Natural killer cell (primary cell): ENCODE results near the gene ATP6V0C. TPM values are rescaled to one million over a fixed set of nuclear protein-coding genes. Genes with fewer than 3 reads are reported as not detected.

ENCODE experiments used
- ATAC-seq, 3 donors: fragments of 150-1000 bp in 2 of 3; fragments of 200-7000 bp in 1 of 3; cut with Tn5 transposase; 1 replicate in 1 of 3; 2 replicates in 2 of 3; pipeline ENCODE4 v1.10.0; 2021; ENCODE audit warnings: mild to moderate bottlenecking in 2 of 3, moderate library complexity in 2 of 3
- DNase-seq, 2 donors: peaks; one replicate each; pipeline versions ENCODE4 v3.0.0 to v3.0.0-alpha.2; 2013 to 2021; ENCODE audit warnings: mixed read lengths in 1 of 2
- H3K27ac ChIP-seq: one replicate; pipeline ENCODE4 v1.5.1; 2013; ENCODE audit warnings: mild to moderate bottlenecking, low read length
- H3K27me3 ChIP-seq: one replicate; pipeline ENCODE4 v1.6.1; 2013; ENCODE audit warnings: low read length; ENCODE audit not compliant: control insufficient read depth, insufficient read depth
- H3K36me3 ChIP-seq: one replicate; pipeline ENCODE4 v1.6.1; 2013; ENCODE audit warnings: low read length; ENCODE audit not compliant: control insufficient read depth, insufficient read depth
- H3K4me1 ChIP-seq: one replicate; pipeline ENCODE4 v1.6.1; 2013; ENCODE audit warnings: low read length; ENCODE audit not compliant: control insufficient read depth, insufficient read depth
- H3K4me3 ChIP-seq: one replicate; pipeline ENCODE4 v1.5.1; 2013; ENCODE audit warnings: low read length
- H3K9me3 ChIP-seq: one replicate; pipeline ENCODE4 v1.6.1; 2013; ENCODE audit warnings: low read length; ENCODE audit not compliant: control insufficient read depth, insufficient read depth
- H3K27ac Mint-ChIP-seq, 2 donors: one replicate each; pipeline ENCODE4 v1.8.0; 2022; ENCODE audit warnings: mild to moderate bottlenecking in 2 of 2, mixed read lengths in 2 of 2, moderate library complexity in 1 of 2
- H3K27me3 Mint-ChIP-seq, 2 donors: one replicate each; pipeline ENCODE4 v1.8.0; 2022; ENCODE audit warnings: low read depth in 2 of 2, mixed read lengths in 2 of 2
- H3K36me3 Mint-ChIP-seq: one replicate; pipeline ENCODE4 v1.8.0; 2022; ENCODE audit warnings: mixed read lengths
- H3K4me1 Mint-ChIP-seq, 2 donors: one replicate each; pipeline ENCODE4 v1.8.0; 2022; ENCODE audit warnings: mixed read lengths in 2 of 2
- H3K4me3 Mint-ChIP-seq: one replicate; pipeline ENCODE4 v1.8.0; 2022; ENCODE audit warnings: mild to moderate bottlenecking, moderate library complexity, mixed read lengths
- H3K9me3 Mint-ChIP-seq, 2 donors: one replicate each; pipeline ENCODE4 v1.8.0; 2022; ENCODE audit warnings: mixed read lengths in 2 of 2
- WGBS: methylation state at CpG from one replicate; pipeline ENCODE4 v1.1.7; 2013; ENCODE audit warnings: missing lambda C conversion rate; ENCODE audit not compliant: insufficient coverage; 5-methylcytosine and 5-hydroxymethylcytosine counted together
- intact Hi-C: fragments of 100-400 bp; cut with micrococcal nuclease; formaldehyde crosslinking; loops from one replicate; pipeline ENCODE4 v1.14.2; 2022
- total RNA-seq, 4 donors: library from RNA; stranded (reverse); fragments of 120-200 nt in 1 of 4; gene quantifications; one replicate each; pipeline versions ENCODE4 v1.2.3 to v1.2.4, GENCODE V29; 2013 to 2022
- TF ChIP-seq, protein P1 (sequence below): fragments of 200-600 bp; IDR thresholded peaks from one replicate; pipeline ENCODE4 v1.8.0; 2022; ENCODE audit warnings: antibody characterized with exemption

The ATP6V0C gene
- total RNA-seq, 3 donors from 2014 or later (not counting 1 experiment from before 2014, with no cell fraction given): 183 to 242 (median 217) TPM

DNA sequence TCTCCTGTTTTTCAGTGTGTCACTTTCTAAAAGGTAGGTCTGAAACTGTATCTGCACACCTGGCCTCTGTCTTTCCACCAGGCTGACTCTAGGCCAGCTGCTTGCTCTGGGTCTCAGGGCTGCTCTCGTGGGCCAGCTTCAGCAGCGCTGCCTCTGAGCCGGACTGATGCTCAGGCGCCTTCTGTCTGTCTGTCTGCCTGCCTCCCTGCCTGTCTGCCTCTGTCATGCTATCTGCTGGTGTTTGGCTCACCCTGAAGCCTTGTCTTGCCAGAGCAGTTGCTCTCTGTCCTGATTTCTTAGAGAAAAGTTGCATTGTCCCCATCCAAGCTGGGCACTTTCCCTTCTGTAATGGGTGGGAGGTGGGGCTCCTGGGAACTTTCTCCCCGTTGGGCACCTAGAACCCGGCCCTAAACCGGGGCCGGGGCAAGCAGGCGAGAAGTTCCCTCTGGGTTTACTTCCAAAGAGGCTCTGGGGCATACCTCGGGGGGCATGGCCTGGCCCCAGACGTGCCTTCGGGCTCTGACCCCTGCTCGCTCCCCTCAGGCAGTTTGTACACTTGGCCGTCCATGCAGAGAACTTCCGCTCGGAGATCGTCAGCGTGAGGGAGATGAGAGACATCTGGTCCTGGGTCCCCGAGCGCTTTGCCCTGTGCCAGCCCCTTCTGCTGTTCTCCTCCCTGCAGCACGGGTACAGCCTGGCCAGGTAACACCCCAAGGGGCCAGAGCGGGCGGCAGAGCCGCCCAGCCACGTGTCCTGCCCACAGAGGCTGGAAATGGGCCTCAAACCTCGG, 15.9 kb upstream of the ATP6V0C start:
- H3K4me1 ChIP-seq: peaks cover 11% of the 10 kb centered on the region
- H3K36me3 ChIP-seq: peaks cover 6% of the 10 kb centered on the region
- Mint-ChIP-seq H3K27ac (no peak overlapping the region), H3K36me3 (no peaks in the 10 kb centered on the region), H3K9me3 (no peaks in the 10 kb centered on the region), H3K4me3 (no peak overlapping the region), H3K27me3 (no peaks in the 10 kb centered on the region), H3K4me1 (peaks cover 0 to 4% of the 10 kb centered on the region in 2 donors)
- no peak overlapping the region for H3K4me3 ChIP-seq
- no peaks in the 10 kb centered on the region for H3K9me3 ChIP-seq
- TF ChIP-seq, protein P1, sequence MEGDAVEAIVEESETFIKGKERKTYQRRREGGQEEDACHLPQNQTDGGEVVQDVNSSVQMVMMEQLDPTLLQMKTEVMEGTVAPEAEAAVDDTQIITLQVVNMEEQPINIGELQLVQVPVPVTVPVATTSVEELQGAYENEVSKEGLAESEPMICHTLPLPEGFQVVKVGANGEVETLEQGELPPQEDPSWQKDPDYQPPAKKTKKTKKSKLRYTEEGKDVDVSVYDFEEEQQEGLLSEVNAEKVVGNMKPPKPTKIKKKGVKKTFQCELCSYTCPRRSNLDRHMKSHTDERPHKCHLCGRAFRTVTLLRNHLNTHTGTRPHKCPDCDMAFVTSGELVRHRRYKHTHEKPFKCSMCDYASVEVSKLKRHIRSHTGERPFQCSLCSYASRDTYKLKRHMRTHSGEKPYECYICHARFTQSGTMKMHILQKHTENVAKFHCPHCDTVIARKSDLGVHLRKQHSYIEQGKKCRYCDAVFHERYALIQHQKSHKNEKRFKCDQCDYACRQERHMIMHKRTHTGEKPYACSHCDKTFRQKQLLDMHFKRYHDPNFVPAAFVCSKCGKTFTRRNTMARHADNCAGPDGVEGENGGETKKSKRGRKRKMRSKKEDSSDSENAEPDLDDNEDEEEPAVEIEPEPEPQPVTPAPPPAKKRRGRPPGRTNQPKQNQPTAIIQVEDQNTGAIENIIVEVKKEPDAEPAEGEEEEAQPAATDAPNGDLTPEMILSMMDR: no peak
- ATAC-seq (no peak), DNase-seq (no peak)
- WGBS: 89% methylated on average over 26 of the region's 26 CpGs
- H3K27ac ChIP-seq: no peak overlapping the region
- intact Hi-C loops: no loop called here
- H3K27me3 ChIP-seq: no peaks in the 10 kb centered on the region

DNA sequence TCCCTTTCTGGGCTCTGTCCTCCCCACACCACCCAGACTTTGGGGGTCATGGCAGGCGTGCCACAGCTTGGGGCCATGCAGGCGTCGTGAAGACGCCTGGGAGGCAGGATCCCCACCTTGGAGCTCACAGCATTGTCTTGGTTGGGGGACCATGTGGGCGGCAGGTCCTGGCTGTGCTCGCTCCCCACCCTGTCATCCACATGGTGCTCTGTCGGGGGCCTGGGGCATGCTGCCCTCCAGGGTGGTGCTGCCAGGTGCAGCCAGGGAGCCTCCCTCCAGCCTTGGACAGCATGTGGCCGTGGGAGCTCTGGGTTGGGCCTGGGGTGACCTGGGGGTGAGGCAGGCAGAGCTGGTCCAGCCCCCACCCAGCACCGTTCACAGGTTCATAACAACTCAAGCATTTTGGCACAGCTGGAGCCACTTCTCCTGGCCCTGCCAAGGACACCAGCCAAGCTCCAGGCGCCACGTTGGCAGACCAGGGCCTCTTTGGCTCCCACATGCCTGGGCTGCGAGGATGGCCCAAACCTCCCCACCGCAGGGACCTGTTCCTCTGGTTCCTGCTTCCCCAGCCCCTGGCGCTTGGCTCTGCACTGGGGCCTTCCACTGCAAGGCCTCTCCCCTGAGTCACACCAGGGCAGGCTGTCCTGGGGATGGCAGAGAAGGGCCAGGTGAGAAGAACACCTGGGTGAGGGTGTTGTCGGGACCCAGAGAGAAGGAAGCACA, 15.1 kb upstream of the ATP6V0C start:
- TF ChIP-seq, protein P1: no peak
- Mint-ChIP-seq H3K36me3 (no peaks in the 10 kb centered on the region), H3K4me3 (no peak overlapping the region), H3K27ac (no peak overlapping the region), H3K27me3 (no peaks in the 10 kb centered on the region), H3K9me3 (no peaks in the 10 kb centered on the region), H3K4me1 (peaks cover 0 to 4% of the 10 kb centered on the region in 2 donors)
- no peak overlapping the region for H3K4me3 ChIP-seq
- ATAC-seq (no peak), DNase-seq (no peak)
- no peak overlapping the region for H3K27ac ChIP-seq
- peaks cover 11% of the 10 kb centered on the region for H3K4me1 ChIP-seq
- WGBS: 92% methylated on average over 15 of the region's 15 CpGs
- intact Hi-C loops: no loop called here
- H3K36me3 ChIP-seq: peaks cover 6% of the 10 kb centered on the region
- H3K9me3 ChIP-seq: no peaks in the 10 kb centered on the region
- H3K27me3 ChIP-seq: no peaks in the 10 kb centered on the region

DNA sequence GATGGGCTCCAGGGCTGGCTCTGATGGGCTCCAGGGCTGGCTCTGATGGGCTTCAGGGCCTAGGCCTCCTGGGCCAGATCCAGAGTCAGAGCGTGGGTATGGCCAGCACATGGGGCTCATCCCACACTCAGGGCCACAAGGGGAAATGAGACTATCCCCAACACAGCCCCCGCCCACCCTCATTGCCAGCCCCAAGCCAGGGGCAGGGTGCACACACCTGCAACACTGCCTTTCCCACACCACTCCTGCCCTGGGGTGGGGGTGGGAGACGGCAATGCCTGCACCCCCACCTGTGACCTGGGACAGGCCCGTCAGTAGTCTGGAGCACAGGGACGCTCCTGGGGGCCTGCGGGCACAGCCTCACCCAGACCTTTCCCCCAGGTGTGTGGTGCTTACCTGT, 14.3 kb upstream of the ATP6V0C start:
- Histone ChIP-seq H3K36me3 (peaks cover 6% of the 10 kb centered on the region), H3K9me3 (no peaks in the 10 kb centered on the region), H3K4me1 (peaks cover 11% of the 10 kb centered on the region), H3K27ac (no peak overlapping the region), H3K27me3 (no peaks in the 10 kb centered on the region), H3K4me3 (no peak overlapping the region)
- Mint-ChIP-seq H3K4me3 (no peak overlapping the region), H3K36me3 (no peaks in the 10 kb centered on the region), H3K4me1 (peaks cover 0 to 4% of the 10 kb centered on the region in 2 donors), H3K27ac (no peak overlapping the region), H3K9me3 (no peaks in the 10 kb centered on the region), H3K27me3 (no peaks in the 10 kb centered on the region)
- no peak for ATAC-seq
- DNase-seq: no peak
- 93% methylated on average over 6 of the region's 6 CpGs for WGBS
- intact Hi-C loops: no loop called here
- TF ChIP-seq, protein P1: no peak
